ENCODE measurements around the gene NAV2.

NAV2 gene, protein sequence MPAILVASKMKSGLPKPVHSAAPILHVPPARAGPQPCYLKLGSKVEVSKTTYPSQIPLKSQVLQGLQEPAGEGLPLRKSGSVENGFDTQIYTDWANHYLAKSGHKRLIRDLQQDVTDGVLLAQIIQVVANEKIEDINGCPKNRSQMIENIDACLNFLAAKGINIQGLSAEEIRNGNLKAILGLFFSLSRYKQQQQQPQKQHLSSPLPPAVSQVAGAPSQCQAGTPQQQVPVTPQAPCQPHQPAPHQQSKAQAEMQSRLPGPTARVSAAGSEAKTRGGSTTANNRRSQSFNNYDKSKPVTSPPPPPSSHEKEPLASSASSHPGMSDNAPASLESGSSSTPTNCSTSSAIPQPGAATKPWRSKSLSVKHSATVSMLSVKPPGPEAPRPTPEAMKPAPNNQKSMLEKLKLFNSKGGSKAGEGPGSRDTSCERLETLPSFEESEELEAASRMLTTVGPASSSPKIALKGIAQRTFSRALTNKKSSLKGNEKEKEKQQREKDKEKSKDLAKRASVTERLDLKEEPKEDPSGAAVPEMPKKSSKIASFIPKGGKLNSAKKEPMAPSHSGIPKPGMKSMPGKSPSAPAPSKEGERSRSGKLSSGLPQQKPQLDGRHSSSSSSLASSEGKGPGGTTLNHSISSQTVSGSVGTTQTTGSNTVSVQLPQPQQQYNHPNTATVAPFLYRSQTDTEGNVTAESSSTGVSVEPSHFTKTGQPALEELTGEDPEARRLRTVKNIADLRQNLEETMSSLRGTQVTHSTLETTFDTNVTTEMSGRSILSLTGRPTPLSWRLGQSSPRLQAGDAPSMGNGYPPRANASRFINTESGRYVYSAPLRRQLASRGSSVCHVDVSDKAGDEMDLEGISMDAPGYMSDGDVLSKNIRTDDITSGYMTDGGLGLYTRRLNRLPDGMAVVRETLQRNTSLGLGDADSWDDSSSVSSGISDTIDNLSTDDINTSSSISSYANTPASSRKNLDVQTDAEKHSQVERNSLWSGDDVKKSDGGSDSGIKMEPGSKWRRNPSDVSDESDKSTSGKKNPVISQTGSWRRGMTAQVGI (N-terminal part only)

DNA sequence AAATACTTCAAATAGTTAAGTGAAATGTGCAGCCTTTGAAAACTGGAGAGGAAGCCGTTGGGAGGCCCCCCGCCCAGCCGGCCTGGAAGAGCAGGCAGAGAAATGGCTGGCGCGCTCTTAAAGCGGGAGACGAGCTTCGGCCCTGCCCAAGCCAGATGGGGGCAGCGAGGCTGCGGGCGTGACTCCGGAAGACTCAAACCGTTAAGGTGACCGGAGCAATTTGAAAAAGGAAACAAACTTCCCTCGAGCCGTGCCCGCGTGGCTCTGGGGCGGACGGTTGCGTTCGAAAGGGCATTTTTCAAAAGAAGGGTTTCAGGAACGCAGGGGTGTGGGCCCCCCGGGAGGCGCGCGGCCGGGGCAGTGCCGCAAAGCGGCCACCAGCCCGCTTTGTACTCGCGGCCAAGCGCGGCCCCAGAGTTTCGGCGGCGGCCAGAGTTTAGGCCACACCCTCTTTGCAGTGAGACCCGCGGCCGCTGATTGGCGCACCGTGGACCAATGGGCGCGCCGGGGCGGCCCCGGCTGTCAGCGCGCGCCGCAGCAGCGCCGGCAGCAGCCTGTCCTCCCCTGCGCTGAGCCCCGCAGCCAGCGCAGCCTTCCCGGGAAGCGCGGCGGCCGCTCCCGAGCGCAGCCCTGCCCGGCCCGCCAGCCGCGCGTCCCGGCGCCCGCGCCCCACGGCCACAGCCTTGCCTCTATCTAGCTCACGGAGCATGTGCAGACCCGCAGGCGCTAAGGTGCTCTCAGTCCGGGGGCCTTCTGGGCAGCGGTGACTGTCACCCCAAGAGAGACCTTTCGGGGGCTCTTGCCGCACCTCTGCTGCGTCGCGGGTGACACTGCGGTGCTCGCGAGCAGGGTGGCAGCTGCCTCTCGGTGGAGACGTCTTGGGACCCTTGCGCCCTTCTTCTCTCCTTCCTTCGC lies at the start of gene NAV2:
Gene NAV2, plus strand, starts transcription at position 557 of the 915 bp plus-strand sequence. CDS start 859 bp downstream, outside the sequence.
- peak; percentile 81 for DNase-seq

DNA sequence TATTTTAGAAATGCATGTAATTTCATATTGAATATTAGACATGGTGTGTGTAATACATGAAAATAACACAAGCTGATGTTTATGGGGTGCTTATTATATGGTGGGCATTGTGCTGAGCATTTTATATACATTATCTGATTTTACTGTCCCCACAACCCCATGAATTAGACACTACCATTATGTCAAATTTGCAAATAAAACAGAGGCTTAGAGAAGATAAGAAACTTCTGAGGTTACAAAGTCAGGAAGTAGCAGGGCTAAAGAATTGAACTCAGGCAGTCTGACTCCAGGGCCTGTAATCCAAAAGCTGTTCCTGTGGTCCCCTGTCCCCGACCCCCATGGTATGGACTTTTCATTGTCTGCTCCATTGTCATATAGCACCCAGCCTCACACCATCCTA lies 49.4 kb upstream of the NAV2 start:
- DNase-seq, result no peak

- DNase-seq, result no peak
Observed at GRCh38 chr11:19664886-19665548, 47.6 kb upstream of the NAV2 start.

DNA sequence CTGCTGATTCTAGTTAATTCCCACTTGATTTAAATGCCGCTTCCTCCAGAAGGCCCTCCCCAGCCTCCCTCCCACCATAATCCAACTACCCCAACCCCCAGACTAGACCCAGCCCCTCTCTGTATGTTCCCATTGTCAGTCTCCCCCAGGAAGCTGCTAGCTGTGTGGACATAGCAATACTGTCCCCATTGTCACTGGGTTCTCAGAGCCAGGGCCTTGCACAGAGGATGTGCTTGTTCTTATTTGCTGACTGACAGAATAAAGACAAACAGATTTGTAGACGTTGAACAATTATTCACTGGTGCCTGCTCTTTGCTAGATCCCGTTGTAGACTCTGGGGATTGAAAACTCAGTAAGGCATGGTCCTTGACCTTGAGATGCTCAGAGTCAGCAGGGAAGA lies 45.7 kb upstream of the NAV2 start:
- no peak for DNase-seq

GRCh38 chr11:19669511-19669910 lies 43.1 kb upstream of the NAV2 start:
- no peak for DNase-seq

- no peak for DNase-seq
Observed at GRCh38 chr11:19670030-19670791, 42.4 kb upstream of the NAV2 start.

DNA sequence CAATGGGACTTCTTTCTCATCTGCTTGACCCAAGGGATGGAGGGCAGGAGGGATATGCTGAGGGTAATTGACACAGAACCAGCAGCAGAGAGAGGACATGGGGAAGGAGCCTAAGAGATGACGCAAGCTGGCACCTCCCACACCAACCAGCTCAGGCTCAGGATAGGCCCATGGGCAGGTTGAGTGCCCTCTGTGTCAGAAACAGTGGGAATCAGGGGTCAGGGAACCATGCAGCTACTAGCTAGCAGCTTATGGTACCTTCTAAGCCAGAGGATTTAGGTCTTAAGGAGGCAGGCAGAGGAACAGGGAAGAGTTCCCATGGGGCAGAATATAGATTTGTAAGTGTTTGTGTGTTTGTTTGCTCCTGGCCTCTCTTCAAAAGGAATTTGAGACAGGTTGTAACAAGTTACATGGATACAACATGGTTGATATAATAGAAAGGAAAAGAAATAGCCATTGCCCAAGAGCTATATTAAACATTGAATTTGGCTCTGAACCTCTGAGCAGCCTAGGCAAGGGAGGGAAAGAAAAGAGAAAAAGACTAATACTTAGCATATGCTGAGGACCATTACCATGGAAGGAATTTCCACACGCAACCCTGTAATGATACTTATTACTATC lies 39.9 kb upstream of the NAV2 start:
- no peak for DNase-seq

DNA sequence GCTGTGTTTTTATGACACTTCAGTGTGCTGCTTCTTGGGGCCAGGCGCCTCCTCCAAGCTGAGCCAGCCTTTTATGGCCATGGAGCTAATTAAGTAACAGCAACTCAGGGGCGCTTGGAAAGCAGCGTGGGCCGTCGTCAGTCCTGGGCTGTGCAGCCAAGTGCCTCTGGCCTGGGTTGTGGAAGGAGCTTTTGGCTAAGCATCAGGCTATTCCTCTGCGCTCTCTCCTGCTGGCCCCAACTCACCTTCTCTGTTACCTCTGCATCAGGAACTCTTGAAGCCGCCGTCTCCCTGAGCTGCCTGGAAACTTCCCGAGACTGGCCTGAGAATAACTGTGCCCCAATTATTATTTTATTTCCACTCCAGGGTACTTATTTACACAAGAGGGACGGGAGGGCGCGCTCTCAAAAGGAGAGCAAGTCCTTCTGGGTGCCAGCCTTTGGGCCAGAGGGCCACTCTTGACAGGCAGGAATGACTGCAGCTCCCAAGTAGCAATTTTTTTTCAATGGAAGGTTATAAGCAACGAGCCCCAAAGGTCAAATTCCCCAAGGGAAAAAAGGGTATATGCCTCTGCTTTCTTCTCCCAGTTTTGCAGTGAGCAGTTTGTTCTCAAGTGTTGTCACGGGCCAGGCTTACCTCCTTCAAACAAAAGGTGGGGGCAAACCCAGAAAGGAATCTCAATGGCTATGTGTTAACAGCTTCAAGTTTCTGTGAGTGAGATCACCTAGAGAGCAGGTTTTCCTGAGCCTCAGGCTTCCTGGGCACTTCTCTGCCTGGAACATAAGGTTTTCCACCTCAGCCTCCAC lies 38.5 kb upstream of the NAV2 start:
- DNase-seq, result no peak

GRCh38 chr11:19674836-19675235 lies 37.8 kb upstream of the NAV2 start:
- no peak for DNase-seq

- no peak for DNase-seq
Observed at GRCh38 chr11:19675397-19675796, 37.2 kb upstream of the NAV2 start.

DNA sequence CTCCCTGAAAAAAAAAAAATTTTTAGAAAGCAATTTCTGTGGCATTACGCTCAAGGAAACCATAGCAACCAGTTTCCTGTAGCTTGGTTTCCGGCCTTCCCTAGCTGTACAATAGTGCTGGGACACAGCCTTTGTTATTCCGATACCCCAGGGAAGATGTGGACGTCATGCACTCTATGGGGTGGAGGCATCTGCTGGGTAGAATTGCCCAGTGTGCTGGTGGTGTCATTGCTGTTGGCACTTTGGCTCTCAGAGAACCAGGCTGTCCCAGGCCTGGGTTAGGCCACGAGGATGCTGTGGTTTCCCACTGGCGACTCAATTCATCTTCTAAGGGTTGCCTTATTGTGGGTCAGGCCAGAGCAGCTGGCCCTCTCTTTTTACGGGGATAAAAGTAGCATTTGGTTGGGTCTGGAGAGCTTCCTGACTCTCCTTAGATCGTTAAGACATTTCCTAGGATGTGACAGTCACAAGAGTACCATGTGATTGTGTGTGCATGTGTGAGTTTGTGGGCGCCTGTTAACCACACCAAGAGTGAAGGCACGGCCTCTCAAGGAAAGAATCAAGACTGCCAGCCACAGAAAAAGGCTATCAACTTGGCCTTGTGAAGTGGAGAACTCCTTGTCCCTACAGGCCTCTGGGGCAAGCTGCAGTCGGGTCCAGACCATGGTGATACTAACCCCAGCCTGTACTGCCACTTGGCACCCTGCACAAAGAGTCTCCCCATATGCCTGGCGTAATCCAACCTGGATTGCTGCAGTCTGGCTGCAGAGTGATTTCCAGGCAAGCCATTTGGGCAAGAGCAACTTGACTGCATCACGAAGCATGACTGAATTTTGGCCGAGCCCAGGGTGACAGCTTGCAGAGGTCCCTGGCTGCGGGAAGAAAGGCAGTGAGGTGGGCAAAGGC lies 35.9 kb upstream of the NAV2 start:
- no peak for DNase-seq

DNA sequence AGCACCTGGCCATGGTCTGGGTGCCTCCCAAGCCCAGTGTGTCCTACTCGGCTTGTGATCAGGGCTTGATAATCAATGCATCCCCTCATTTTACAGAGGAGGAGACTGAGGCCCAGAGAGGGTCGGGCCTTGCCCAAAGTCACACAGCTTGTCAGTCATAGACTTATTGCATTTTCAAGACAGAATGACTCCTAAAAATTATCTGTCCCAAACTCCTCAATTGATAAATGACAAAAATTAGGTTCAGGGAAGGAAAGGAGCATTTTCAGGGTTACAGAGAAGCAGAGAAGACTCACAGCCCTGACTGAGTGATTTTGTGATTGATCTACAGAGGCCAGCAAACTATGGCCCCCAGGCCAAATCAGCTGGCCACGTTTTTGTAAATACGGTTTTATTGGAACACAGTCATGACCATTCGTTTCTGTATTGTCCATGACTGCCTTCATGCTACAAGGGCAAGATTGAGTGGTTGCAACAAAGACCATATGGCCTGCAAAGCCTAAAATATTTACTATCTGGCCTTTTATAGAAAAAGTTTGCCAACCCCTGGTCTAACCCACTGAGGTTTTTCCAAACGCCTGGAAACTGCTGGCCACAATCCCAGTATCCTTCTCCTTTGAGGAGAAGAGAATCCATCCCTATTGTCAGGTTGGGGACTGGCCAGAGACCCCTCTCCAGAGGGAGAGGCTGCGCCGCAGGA lies 35.1 kb upstream of the NAV2 start:
- DNase-seq, result no peak

GRCh38 chr11:19679952-19680828 lies 32.4 kb upstream of the NAV2 start:
- DNase-seq, result no peak

DNA sequence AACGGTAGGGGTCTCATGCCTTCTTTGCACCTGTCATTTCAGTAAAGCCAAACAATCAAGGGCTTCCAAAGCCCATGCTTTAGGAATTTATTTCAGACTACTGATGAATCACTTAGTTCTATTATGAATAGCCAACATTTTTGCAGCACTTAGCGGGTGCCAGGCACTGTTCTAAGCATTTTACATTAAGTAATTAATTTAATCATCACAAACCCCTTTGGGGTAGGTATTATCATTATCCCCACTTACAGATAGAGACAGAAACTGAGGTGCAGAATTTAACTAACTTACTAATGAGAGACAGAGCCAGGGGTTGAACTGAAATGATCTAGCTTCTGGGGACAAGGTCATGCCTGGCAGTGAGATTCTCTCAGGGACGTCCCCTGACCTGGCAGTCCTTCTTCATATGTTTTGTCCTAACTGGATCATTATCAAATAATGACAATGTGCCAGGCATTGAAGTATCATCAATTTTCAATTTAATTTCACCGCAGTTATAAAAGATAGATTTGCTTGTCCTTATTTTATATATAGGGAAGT lies 31.7 kb upstream of the NAV2 start:
- DNase-seq, result no peak

DNA sequence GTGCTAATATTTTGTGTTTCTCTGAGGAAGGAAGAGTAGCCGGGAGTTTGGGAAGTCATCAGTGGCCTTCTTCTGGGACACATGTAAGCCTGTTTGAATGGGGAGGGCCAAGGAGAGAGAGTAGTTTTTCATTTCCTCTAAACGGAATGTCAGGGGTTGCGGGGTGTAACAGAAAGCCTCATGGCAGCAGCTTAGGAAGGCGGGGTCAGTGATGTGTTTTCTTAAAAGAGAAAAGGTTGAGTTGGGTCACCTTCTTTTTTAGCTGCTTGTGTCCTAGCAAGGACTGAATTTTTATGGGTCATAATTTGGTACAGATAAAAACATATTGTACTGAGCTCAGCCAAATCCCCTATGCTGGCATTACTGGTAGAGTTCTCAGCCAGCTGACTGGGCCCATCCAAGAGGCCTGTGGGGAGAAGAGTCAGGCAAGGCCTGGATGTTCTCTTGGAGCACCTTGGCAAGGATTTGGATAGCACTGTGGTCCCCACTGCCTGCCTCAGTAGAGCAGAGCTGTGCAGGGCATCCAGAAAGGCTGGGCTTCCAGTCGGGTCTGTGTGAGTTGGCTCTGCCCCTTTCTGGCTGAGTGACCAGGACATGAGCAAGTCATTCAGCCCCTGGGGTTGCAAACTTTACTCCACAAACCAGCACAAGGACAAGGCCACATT lies 29.4 kb upstream of the NAV2 start:
- DNase-seq, result no peak

- no peak for DNase-seq
Observed at GRCh38 chr11:19683862-19684491, 28.7 kb upstream of the NAV2 start.

Data from CD4-positive, alpha-beta T cell treated with Interleukin-12 subunit alpha and Interleukin-12 subunit beta, for 1 hour (primary cell).